Neural cell (in vitro differentiated cells): ENCODE measurements around the gene NRCAM.

ENCODE experiments used
- CTCF ChIP-seq: fragments of 450-650 bp; IDR thresholded peaks from 2 replicates; pipeline ENCODE4 v1.5.1; 2014; ENCODE audit warnings: antibody characterized with exemption, mild to moderate bottlenecking, moderate library complexity; ENCODE audit not compliant: poor library complexity, severe bottlenecking
- EZH2 ChIP-seq: fragments of 200-600, 300-800 bp; shearing (Covaris generic), sonication (generic); IDR thresholded peaks from 2 replicates; pipeline ENCODE4 v1.6.1; 2014; ENCODE audit warnings: antibody characterized with exemption, low read length, borderline replicate concordance, mild to moderate bottlenecking; ENCODE audit not compliant: insufficient read depth, poor library complexity, severe bottlenecking
- RAD21 ChIP-seq: fragments of 450-650 bp; conservative IDR thresholded peaks from 2 replicates; pipeline ENCODE4 v1.6.1; 2014; ENCODE audit warnings: antibody characterized with exemption, mild to moderate bottlenecking, moderate library complexity
- TF ChIP-seq, protein P1 (sequence below): IDR thresholded peaks from 2 replicates; pipeline ENCODE4 v1.6.1; 2012; ENCODE audit warnings: borderline replicate concordance

- TF ChIP-seq EZH2 (no peak), RAD21 (no peak), CTCF (no peak)
- TF ChIP-seq, protein P1, sequence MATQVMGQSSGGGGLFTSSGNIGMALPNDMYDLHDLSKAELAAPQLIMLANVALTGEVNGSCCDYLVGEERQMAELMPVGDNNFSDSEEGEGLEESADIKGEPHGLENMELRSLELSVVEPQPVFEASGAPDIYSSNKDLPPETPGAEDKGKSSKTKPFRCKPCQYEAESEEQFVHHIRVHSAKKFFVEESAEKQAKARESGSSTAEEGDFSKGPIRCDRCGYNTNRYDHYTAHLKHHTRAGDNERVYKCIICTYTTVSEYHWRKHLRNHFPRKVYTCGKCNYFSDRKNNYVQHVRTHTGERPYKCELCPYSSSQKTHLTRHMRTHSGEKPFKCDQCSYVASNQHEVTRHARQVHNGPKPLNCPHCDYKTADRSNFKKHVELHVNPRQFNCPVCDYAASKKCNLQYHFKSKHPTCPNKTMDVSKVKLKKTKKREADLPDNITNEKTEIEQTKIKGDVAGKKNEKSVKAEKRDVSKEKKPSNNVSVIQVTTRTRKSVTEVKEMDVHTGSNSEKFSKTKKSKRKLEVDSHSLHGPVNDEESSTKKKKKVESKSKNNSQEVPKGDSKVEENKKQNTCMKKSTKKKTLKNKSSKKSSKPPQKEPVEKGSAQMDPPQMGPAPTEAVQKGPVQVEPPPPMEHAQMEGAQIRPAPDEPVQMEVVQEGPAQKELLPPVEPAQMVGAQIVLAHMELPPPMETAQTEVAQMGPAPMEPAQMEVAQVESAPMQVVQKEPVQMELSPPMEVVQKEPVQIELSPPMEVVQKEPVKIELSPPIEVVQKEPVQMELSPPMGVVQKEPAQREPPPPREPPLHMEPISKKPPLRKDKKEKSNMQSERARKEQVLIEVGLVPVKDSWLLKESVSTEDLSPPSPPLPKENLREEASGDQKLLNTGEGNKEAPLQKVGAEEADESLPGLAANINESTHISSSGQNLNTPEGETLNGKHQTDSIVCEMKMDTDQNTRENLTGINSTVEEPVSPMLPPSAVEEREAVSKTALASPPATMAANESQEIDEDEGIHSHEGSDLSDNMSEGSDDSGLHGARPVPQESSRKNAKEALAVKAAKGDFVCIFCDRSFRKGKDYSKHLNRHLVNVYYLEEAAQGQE = no peak
Observed at GRCh38 chr7:108409146-108409545, 47.1 kb downstream of the NRCAM start.
